GM08714 (cell line): Measurements from ENCODE around the gene DLG2.

Experiments
- H3K4me3 ChIP-seq: fragments of 200-500 bp; sonication (Bioruptor generic); 2 replicates; pipeline ENCODE4 v1.5.1; 2014; ENCODE audit warnings: mild to moderate bottlenecking, low read length, inconsistent platforms
- ZNF274 ChIP-seq: IDR thresholded peaks from 2 replicates; pipeline ENCODE4 v1.6.1; 2012; ENCODE audit warnings: mild to moderate bottlenecking, low read depth, low read length

DLG2 gene

DNA sequence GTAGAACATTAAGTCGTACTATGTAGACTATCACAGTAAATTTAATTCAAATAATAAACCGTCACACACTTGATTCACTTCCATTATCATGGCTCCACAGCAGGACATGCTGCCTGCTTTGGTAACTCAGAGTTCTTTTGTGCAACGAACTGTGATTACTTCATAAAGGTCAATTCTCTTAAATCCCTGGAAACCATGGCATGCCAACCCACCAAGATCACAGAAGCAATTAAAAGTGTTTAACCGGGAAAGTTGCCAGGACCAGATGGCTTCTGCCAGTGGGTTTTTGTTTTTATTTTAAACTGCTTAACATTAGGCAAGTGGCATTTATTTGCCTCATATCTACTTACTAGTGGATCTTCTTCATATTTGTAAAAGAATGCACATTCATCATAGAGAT, 1162.1 kb downstream of the DLG2 start:
- H3K4me3 ChIP-seq: no peak overlapping the region
- TF ChIP-seq ZNF274: no peak

DNA sequence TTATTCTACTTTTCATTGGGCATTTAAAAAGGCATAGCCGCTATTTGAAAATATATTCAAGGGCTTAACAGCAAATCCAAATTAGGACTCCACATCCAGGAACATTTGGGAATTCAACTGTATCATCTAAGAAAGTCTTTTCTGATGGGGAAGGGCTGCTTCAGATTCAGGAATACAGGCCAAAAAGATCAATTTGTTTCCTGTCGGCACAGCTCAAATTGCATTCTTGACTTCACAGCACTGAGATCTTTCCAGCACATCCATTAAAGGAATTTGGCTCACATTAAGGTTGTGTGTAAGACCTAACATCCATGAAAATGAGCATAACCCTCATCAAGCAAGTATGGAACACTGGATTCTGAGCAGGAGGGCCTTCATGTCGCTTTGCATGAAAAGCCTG, 1171.5 kb downstream of the DLG2 start:
- TF ChIP-seq ZNF274: no peak

DNA sequence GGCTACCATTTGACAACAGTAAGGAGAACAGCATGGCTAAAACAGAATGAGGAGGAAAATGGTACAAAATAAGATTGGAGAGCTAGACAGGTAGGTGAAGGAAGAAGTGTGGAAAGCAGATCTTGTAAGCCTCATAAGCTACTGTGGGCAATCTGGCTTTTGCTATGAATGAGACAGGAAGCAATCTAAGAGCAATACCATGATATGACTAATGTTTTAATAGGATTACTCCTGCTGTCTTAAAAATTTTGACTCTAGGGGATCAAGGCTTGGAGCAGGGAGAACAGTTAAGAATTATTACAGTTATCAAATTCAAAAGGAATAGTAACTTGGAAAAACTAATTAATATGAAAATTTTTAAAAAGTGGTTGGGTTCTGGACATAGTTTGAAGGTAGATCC, 1174.9 kb downstream of the DLG2 start:
- no peak for TF ChIP-seq ZNF274
- H3K4me3 ChIP-seq: no peak overlapping the region

More for the DNA sequence above, 1171.5 kb downstream of the DLG2 start:
- no peak overlapping the region for H3K4me3 ChIP-seq

DNA sequence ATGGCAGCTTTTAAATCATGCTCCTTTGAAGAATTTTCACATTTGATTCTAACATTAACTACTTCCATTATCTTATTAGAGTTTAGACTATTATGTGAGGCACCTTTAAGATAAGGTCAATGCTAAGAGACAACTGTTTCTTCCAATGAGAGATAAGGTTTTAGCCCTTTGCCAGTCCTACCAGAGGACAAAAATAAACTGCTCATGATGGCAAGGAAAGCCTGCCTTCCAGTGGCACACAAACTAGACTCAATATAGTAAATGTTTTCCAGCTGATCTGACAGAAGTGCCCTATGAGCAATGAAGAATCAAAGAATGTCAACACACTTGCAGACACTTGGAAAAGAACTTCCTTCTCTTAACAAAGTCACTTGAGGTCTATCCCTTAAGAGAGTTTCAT, 1188.6 kb downstream of the DLG2 start:
- no peak overlapping the region for H3K4me3 ChIP-seq
- no peak for TF ChIP-seq ZNF274

DNA sequence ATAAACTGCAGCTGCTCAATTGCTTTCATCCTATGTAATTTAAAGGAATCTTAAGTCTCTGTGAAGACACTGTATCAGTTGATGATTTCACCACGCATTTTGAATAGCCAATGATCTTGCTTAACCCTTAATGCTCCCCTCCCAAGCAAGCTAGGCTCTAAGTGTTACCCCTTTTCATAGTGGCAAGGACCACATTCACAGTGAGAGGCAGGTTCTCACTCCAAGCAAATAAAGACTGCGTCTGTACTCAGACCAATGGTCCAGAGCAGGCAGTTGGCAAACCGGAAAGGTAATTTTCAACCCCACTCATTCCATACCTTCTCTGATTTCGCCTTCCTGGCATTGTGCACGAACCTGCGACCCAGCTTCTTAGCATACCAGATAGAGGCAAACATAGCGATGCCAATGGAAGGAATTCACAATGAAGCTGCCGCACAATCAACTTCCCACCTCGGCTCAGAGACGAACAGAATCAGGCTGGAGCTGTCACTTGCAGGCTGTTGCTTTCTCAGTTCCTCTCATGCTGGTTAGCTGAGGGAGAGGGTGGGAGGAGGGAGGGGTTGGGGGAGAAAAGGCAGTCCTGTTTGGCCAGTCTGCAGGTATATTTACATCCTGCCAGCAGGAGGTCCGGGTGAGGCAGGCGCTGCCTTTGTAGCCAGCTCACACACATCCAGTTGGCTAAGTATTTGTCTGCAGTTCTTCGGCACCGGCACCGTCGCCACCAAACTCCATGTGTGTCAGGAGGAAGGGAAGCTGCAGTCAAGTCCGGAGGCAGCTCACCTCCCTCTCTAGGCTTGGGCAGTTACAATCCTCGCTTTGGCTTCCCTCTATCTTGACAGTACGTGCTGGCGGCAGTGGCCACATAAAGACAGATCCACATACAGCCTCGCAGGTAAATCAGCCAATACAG, 1189.8 kb downstream of the DLG2 start:
- TF ChIP-seq ZNF274: no peak
- no peak overlapping the region for H3K4me3 ChIP-seq

DNA sequence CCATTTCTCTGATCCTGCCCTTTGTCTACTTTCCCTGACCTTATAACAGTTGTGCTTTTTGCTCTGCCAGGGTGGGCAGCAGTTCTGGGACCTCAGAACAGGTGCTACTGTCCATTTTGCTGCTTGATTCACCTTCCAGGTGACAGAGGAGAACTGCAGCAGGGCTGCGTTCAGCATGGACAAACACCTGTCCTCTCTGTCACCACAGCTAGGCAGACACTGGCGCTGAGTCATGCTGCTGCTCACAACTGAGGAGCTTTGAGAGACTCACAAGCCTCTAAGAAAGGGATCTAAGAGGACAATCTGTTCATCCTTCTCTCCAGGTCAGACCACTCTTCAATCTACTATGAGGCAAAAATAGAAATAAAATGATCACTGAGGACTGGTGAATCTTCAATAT, 1196.5 kb downstream of the DLG2 start:
- no peak overlapping the region for H3K4me3 ChIP-seq
- no peak for TF ChIP-seq ZNF274

DNA sequence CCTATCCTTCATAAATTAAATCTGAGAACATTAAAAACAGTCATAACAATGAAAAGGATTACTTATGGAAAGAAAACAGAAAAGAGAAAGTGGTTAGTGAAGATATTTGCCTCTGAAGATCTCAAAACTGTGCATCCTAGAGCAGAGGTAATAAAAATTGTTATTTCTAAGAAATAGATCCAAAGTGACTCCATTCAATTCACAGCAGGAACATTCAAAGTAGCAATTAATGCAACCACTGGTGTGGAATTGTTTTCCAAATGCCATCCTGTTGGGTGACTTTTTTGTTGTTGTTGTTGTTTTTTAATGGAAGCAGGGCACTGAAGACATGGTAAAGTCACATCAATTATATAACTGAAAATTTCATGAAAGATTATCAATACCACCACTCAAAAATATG, 1201.5 kb downstream of the DLG2 start:
- no peak for TF ChIP-seq ZNF274
- no peak overlapping the region for H3K4me3 ChIP-seq

DNA sequence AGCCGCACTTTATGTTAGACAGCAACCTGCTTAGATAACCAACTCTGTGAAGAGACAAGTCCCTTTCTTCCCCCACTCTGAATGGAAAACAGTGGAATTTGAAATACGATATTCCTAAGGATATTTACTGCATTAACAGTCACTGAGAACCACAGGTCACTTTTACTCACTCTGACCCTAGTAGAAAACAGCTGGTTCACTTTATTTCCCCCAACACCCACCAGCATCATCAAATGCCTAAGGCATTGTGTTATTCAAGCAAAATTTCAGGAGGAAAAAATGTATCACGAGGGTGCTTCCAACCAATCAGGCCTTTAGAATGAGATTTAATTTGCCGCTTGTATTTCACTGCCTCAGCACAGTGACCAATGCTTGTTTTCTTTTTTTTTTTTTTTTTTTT, 1206.9 kb downstream of the DLG2 start:
- TF ChIP-seq ZNF274: no peak
- H3K4me3 ChIP-seq: no peak overlapping the region

DNA sequence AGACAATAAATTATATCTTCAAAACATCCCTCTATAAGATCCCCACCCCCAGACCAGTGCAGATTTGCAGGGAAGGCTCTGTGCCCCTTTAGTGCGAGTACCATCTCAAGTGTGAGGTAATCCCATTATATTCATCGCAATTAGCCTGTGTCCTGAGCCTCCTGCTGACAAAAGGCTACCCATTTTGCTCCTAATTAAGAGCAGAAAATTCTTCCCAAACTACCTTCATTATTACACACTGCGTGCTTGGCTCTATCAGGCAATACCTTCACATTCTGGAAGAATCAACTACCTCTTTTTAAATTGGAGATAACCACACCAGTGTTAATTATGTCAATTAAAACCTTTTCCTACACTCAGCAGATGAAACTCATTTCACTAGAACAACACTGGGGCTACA, 1207.5 kb downstream of the DLG2 start:
- H3K4me3 ChIP-seq: no peak overlapping the region

DNA sequence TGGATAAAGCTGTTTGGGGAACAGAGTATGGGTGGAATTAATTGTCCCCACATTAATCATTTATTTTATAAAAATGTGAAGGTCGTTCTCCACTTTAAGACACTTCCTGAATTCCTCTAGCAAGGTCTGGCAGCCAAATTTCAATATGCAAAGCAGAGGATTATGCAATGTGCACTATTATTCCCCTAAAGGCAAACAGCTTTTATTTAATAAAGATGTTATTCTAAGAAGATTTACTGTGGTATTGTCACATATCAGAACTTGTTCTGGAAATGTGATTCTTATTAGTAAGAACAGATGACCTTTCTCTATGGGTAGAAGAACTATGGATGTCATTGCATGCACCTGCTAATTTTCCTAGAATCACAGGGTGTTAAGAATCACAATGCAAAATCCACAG, 1212.2 kb downstream of the DLG2 start:
- no peak for TF ChIP-seq ZNF274
- no peak overlapping the region for H3K4me3 ChIP-seq

More for the DNA sequence above, 1207.5 kb downstream of the DLG2 start:
- no peak for TF ChIP-seq ZNF274

DNA sequence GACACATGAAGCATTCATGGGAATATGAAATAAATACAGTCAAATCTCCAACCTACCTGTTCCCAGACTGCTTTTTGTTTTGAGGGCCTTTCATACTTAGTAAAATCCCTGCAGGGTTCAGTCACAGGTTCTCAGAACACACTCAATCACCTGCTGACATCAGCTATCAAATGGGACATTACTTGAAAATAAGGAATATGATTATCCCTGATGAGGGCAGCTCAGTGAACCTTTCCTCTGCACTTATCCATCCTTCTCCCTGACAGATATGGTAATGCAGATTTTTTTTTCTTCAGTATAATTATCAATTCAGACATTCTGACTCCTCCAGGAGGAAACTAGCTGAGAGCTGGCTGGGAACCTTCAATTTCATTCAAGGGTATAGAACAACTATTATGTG, 1213.6 kb downstream of the DLG2 start:
- H3K4me3 ChIP-seq: no peak overlapping the region
- TF ChIP-seq ZNF274: no peak

DNA sequence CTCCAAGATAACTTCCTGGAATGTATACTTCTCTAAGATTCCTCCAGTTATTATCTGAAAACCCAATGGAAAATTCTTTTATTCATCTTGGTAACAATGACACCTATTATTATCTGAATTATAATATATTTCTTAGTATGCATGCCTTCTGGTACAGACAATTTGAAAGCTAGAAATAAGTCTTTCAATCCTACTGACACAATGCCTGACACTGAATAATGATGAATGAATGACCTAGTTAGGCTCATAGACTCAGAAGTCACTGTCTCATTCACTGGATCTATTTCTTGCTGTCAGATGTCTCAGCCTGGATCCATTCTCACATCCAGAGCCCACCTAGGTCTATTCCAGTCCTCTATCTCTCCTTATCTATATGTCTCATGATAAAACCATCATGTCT, 1214.3 kb downstream of the DLG2 start:
- H3K4me3 ChIP-seq: no peak overlapping the region
- TF ChIP-seq ZNF274: no peak

DNA sequence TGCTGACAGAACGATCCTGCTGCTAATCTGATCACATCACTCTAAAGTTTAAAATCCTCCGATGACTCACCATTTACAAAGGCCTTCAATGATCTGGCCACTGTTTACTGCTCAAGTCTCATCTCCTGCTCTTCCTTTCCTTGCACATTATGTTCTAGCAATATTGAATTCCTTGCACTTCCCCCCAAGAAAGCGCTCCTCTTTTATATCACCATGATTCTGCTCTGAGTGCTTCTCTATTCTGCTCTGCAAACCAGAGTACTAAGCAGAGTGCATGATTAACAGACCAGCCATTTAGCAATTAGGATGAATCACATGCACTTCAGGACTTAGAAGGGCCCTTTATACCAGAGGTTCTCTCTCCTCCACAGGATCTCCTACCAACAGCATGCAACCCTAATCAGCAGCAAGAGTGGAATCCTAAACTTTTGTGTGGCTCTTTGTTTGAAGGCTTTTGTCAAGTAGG, 1218.2 kb downstream of the DLG2 start:
- no peak for TF ChIP-seq ZNF274

DNA sequence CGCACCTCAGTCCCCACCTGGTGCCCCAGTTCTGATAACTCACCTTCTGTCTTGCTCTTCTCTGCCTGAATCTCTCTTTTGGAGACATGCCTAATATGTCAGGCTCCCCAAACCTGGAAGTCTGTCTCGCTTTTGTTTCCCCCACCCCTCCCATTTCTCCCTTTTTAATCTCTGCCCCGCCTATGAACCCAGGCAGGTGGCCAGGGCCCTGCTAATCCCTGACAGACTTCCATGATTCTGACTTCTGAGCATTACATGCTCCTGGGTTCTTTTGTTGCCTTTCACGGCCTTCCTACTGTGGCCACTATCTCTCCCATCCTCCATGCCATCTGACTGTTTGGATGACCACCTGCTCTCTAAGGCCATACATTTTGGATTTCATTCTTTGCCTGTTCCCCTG, 1220.1 kb downstream of the DLG2 start:
- no peak overlapping the region for H3K4me3 ChIP-seq
- no peak for TF ChIP-seq ZNF274

More for the DNA sequence above, 1218.2 kb downstream of the DLG2 start:
- no peak overlapping the region for H3K4me3 ChIP-seq

DNA sequence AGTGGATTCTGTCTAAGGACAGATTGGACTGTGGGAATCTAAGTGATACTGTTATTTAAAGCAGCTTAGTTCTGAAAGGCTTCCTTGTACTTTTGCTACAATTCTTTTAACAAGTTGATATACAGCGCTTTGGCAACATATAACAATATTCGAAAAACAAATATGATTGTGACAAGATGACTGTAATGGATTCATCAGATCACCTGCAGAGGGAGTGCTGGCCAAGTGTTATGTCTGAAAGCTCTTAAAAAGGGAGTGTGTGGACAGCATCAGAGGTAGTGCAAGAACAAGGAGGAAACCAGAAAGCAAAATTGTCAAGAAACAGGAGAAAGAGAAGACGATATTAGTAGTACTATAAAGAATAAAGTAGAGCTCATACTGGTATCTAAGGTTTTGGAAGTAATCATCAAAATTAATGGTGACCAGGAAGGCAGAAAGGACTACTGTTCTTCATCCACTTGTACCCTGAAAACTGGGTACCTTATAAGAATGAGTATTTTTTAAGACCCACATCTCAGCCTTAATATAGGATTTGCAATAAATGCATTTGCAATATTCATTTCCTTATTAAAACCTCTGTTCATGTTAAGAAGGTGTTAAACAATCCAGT, 1229.0 kb downstream of the DLG2 start:
- H3K4me3 ChIP-seq: no peak overlapping the region
- TF ChIP-seq ZNF274: no peak
